ENCODE measurements around the gene ZNF277.

The ZNF277 gene

DNA sequence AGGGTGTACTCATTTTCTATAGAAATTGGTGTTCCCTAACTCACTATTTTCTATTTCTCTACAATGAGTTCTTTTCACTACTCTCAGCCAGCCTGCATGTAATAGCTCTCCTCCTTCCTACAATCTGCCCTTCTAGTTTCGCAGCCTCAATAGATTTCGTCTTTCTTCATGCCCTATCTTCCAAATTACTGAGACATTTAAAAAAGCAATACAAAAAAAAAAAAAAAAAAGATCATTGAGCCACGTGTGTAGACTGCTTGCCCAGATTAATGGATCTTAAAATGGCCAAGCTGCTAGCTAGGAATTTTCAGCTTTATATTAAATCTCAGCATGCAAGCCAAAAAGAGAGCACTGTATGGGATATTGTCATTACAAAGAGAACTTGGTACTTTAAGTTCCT is 55.5 kb downstream of the ZNF277 start:
- Histone ChIP-seq H3K27ac (ENCODE audit: low read length) (no peak overlapping the region), H3K9me3 (ENCODE audit: control insufficient read depth in 1 of 2, low read length in 2 of 2) (no peaks in the 10 kb centered on the region), H3K36me3 (ENCODE audit: control insufficient read depth in 1 of 2, insufficient read depth in 2 of 2, low read length in 2 of 2) (no peaks in the 10 kb centered on the region), H3K4me3 (ENCODE audit: low read depth in 1 of 2, low read length in 2 of 2) (no peak overlapping the region), H3K4me1 (ENCODE audit: control insufficient read depth in 1 of 2, insufficient read depth in 2 of 2, low read length in 2 of 2) (peaks cover 0 to 5% of the 10 kb centered on the region in 2 donors), H3K27me3 (ENCODE audit: low read depth, low read length) (no peaks in the 10 kb centered on the region)

DNA sequence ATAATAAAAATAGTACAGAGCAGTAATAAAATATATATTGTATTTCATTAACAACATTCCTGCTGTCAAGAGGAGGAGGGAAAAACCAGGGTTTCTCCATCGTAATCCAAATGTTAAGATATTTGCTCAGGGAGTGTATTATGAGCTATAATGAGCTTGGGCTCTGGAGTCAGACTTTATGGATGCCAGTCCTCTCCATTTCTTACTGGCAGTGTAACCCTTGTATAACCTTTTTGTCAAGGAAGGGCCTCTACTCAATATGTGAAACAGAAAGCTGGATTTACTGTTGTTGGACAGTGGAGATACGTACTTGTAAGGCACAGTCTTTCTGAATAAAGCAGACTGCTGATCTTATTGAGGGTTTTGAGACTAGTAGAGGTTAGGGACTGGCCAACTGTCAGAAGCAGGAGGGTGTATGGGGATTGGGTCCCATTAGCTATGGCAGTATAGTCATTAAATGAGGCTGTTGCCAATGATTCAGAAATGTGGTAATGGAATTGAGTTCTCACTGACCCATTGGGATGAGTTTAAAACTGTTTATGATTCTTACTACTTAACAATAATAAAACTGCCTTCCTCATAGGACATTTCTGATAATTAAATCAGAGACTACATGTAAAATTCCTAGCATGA is 56.5 kb downstream of the ZNF277 start:
- no peaks in the 10 kb centered on the region for H3K9me3 ChIP-seq (ENCODE audit: control insufficient read depth in 1 of 2, low read length in 2 of 2)
- no peaks in the 10 kb centered on the region for H3K27me3 ChIP-seq (ENCODE audit: low read depth, low read length)
- H3K4me1 ChIP-seq (ENCODE audit: control insufficient read depth in 1 of 2, insufficient read depth in 2 of 2, low read length in 2 of 2), result peaks cover 0 to 5% of the 10 kb centered on the region in 2 donors
- no peak overlapping the region for H3K27ac ChIP-seq (ENCODE audit: low read length)
- no peak overlapping the region for H3K4me3 ChIP-seq (ENCODE audit: low read depth in 1 of 2, low read length in 2 of 2)
- no peaks in the 10 kb centered on the region for H3K36me3 ChIP-seq (ENCODE audit: control insufficient read depth in 1 of 2, insufficient read depth in 2 of 2, low read length in 2 of 2)

DNA sequence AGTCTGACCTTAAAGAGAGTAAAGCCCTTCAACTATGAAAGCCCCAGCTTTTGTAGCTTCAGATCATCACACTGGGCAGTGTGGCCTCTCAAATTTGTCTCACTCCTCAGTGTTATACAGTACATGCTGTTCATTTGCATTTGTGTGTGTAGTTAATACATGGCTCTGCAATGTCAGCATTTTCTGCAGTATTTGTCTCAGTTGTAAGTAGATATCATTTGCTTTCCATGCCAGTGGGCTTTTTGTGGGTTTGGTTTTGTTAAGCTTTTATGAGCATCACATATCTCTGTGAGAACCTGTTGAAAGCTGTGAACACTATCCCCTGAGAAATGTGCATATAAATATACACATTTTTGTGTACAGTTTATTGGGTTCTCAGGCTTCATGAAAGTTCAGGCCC is 57.0 kb downstream of the ZNF277 start:
- Histone ChIP-seq H3K4me3 (ENCODE audit: low read depth in 1 of 2, low read length in 2 of 2) (no peak overlapping the region), H3K4me1 (ENCODE audit: control insufficient read depth in 1 of 2, insufficient read depth in 2 of 2, low read length in 2 of 2) (peaks cover 0 to 5% of the 10 kb centered on the region in 2 donors), H3K9me3 (ENCODE audit: control insufficient read depth in 1 of 2, low read length in 2 of 2) (no peaks in the 10 kb centered on the region), H3K27me3 (ENCODE audit: low read depth, low read length) (no peaks in the 10 kb centered on the region), H3K27ac (ENCODE audit: low read length) (no peak overlapping the region), H3K36me3 (ENCODE audit: control insufficient read depth in 1 of 2, insufficient read depth in 2 of 2, low read length in 2 of 2) (no peaks in the 10 kb centered on the region)

DNA sequence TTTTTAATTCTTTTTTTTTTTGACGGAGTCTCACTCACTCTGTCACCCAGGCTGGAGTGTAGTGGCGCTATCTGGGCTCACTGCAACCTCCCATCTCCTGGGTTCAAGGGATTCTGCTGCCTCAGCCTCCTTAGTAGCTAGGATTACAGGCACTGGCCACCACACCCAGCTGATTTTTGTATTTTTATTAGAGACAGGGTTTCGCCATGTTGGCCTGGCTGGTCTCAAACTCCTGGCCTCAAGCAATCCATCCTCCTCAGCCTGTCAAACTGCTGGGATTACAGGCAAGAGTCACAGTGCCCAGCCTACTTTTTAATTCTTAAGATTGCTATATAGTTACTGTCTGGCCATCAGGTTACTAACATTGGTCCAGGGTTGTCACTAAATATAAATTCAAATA is 59.6 kb downstream of the ZNF277 start:
- Histone ChIP-seq H3K27ac (ENCODE audit: low read length) (no peak overlapping the region), H3K9me3 (ENCODE audit: control insufficient read depth in 1 of 2, low read length in 2 of 2) (no peaks in the 10 kb centered on the region), H3K4me1 (ENCODE audit: control insufficient read depth in 1 of 2, insufficient read depth in 2 of 2, low read length in 2 of 2) (peaks cover 0 to 5% of the 10 kb centered on the region in 2 donors), H3K4me3 (ENCODE audit: low read depth in 1 of 2, low read length in 2 of 2) (no peak overlapping the region), H3K36me3 (ENCODE audit: control insufficient read depth in 1 of 2, insufficient read depth in 2 of 2, low read length in 2 of 2) (no peaks in the 10 kb centered on the region), H3K27me3 (ENCODE audit: low read depth, low read length) (no peaks in the 10 kb centered on the region)

DNA sequence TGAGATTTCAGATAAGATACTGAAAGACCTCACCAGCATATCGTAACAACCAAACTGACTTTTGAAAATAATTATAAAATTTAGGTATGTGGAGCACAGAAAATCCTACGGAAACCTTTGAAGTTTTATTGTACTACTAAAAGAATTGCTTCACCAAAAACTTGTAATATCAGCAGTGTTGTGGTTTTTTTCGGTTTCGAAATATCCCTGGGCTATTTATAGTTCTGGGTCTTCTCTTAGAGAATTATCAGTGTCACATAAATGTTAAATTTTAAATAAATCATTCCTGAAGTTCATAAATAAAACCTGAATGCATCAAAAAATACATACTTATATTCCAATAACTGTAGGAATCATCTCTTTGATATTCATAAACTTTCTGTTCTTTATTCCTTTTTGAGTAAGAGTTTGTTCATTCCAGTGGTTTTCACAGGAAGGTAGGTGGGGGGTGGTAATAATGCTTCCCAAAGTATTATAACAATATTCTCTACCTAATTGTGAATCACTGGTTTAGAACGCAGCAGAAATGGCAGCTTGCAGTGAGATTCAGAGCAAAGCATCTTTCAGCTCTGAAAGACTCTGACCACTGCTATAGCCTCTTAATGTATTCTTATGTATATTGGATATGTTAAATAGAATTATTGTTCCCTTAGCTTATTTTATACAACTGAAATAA is 60.2 kb downstream of the ZNF277 start:
- Histone ChIP-seq H3K4me1 (ENCODE audit: control insufficient read depth in 1 of 2, insufficient read depth in 2 of 2, low read length in 2 of 2) (peaks cover 0 to 5% of the 10 kb centered on the region in 2 donors), H3K27ac (ENCODE audit: low read length) (no peak overlapping the region)

DNA sequence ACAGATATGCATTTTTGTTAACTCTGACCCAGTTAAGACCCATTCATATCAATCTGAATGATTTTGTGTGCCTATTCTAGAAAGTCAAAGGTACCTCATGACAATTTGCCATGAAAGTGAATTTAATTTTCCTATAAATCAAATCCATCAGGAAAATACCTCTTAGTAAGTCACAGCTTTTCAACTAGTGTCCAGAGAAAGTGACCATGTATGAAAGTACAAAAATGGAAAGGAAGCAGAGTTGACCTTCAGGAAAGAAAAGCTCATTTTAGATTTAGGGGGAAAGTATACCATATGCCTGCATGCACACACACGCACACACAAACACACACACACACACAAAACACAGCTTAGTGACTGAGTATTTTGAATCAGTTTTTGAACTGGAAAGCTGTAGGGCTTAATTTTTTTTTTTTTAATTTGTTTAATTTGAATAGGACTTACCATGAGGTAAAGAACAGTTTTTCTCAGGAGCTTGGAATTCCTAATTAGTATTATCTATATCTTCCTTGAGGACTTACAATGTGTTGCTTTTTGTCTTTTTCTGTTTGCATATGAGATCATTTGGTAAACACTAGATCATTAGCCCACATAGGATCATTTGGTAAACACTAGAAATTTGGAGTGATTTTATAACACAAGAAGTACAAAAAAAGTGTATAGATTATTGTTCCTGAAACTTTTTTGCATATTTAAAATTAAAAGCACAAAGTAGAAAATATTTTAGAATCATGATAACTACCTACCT is 61.6 kb downstream of the ZNF277 start:
- Histone ChIP-seq H3K4me3 (ENCODE audit: low read depth in 1 of 2, low read length in 2 of 2) (no peak overlapping the region), H3K36me3 (ENCODE audit: control insufficient read depth in 1 of 2, insufficient read depth in 2 of 2, low read length in 2 of 2) (no peaks in the 10 kb centered on the region), H3K4me1 (ENCODE audit: control insufficient read depth in 1 of 2, insufficient read depth in 2 of 2, low read length in 2 of 2) (peaks cover 0 to under 1% of the 10 kb centered on the region in 2 donors), H3K27me3 (ENCODE audit: low read depth, low read length) (no peaks in the 10 kb centered on the region), H3K9me3 (ENCODE audit: control insufficient read depth in 1 of 2, low read length in 2 of 2) (no peaks in the 10 kb centered on the region), H3K27ac (ENCODE audit: low read length) (no peak overlapping the region)

More for the DNA sequence above, 60.2 kb downstream of the ZNF277 start:
- H3K27me3 ChIP-seq (ENCODE audit: low read depth, low read length), result no peaks in the 10 kb centered on the region
- no peaks in the 10 kb centered on the region for H3K36me3 ChIP-seq (ENCODE audit: control insufficient read depth in 1 of 2, insufficient read depth in 2 of 2, low read length in 2 of 2)
- no peaks in the 10 kb centered on the region for H3K9me3 ChIP-seq (ENCODE audit: control insufficient read depth in 1 of 2, low read length in 2 of 2)
- no peak overlapping the region for H3K4me3 ChIP-seq (ENCODE audit: low read depth in 1 of 2, low read length in 2 of 2)

DNA sequence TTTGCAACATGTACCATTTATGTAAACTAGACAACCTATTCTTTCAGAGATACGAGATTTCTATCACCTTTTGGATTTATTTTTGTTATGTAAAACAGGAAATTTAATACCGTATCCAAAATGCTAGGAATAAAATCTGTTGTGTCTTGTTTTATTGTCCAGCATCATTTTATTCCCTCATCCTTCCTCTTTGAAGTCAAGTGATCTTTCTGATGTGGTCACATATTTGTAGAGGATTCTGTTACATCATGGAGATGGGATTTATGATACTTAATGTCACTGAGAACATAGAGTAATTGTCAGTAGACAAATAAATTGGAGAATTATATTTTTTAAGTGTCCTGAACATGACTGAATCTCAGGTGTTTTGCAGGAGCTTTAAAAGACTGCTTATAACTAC is 64.7 kb downstream of the ZNF277 start:
- H3K27ac ChIP-seq (ENCODE audit: low read length), result no peak overlapping the region
- no peaks in the 10 kb centered on the region for H3K36me3 ChIP-seq (ENCODE audit: control insufficient read depth in 1 of 2, insufficient read depth in 2 of 2, low read length in 2 of 2)
- no peaks in the 10 kb centered on the region for H3K9me3 ChIP-seq (ENCODE audit: control insufficient read depth in 1 of 2, low read length in 2 of 2)
- H3K27me3 ChIP-seq (ENCODE audit: low read depth, low read length), result no peaks in the 10 kb centered on the region
- no peaks in the 10 kb centered on the region for H3K4me1 ChIP-seq (ENCODE audit: control insufficient read depth in 1 of 2, insufficient read depth in 2 of 2, low read length in 2 of 2)
- H3K4me3 ChIP-seq (ENCODE audit: low read depth in 1 of 2, low read length in 2 of 2), result no peak overlapping the region

DNA sequence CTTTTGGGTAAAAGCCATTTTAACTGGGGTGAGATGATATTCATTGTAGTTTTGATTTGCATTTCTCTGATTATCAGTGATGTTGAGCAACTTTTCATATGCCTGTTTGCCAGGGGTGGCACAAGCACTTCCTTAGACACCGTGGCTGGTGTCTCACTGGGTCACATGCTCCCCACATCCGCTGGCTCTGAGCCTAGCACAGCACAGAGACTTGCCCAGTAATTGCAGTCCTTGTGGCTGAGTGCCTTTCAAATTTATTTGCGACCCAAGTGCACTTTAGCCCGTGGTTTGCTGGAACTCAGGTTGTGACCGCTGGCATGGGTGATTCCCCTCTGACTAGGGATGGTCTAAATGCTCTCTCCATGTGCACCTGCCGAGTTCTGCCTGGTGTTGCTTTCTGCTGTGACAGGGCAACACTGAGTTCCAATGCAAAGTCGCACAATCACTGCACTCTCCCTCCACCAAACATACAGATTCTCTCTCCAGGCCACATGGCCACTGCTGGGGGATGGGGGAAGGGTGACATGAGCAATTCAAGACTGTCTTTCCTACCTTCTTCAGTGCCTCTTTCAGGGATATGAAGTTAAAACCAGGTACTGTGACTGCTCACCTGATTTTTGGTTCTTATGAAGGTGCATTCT is 66.5 kb downstream of the ZNF277 start:
- Histone ChIP-seq H3K9me3 (ENCODE audit: control insufficient read depth in 1 of 2, low read length in 2 of 2) (no peaks in the 10 kb centered on the region), H3K4me3 (ENCODE audit: low read depth in 1 of 2, low read length in 2 of 2) (no peak overlapping the region), H3K36me3 (ENCODE audit: control insufficient read depth in 1 of 2, insufficient read depth in 2 of 2, low read length in 2 of 2) (no peaks in the 10 kb centered on the region), H3K27ac (ENCODE audit: low read length) (no peak overlapping the region), H3K27me3 (ENCODE audit: low read depth, low read length) (no peaks in the 10 kb centered on the region), H3K4me1 (ENCODE audit: control insufficient read depth in 1 of 2, insufficient read depth in 2 of 2, low read length in 2 of 2) (no peaks in the 10 kb centered on the region)

DNA sequence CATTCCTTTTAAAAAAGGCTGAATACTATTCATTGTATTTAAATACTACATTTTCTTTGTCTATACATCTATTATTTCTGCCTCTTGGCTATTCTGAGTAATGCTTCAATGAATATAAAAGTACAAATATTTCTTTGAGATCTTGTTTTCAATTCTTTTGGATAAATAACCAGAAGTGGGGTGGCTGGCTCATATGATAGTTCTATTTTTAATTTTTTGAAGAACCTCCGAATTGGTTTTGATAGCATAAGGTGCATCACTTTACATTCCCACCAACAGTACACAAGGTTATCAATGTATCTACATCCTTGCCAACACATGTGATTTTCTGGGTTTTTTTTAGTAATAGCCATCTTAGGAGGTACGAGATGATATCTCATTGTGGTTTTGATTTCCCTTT is 72.5 kb downstream of the ZNF277 start:
- Histone ChIP-seq H3K27ac (ENCODE audit: low read length) (no peak overlapping the region), H3K27me3 (ENCODE audit: low read depth, low read length) (no peaks in the 10 kb centered on the region), H3K4me1 (ENCODE audit: control insufficient read depth in 1 of 2, insufficient read depth in 2 of 2, low read length in 2 of 2) (no peaks in the 10 kb centered on the region), H3K9me3 (ENCODE audit: control insufficient read depth in 1 of 2, low read length in 2 of 2) (no peaks in the 10 kb centered on the region), H3K4me3 (ENCODE audit: low read depth in 1 of 2, low read length in 2 of 2) (no peak overlapping the region), H3K36me3 (ENCODE audit: control insufficient read depth in 1 of 2, insufficient read depth in 2 of 2, low read length in 2 of 2) (no peaks in the 10 kb centered on the region)

DNA sequence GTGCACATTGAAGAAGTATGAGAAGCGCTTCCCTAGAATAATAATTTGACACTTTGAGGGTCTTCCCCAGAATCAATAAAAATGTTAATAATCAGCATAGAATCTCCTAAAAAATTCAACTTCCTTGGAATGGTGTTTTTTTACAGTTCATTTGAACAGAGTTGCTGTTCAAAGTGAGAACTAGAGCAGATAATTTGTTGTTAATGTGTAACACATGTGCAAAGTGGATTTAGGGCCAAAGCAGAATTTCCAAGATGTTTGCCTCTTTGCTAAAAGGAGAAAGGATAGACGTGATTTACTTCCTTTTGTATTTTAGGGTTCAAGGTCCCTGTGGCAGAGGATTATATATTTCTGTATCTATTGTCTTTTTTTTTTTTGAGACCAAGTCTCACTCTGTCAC is 73.8 kb downstream of the ZNF277 start:
- Histone ChIP-seq H3K36me3 (ENCODE audit: control insufficient read depth in 1 of 2, insufficient read depth in 2 of 2, low read length in 2 of 2) (no peaks in the 10 kb centered on the region), H3K4me1 (ENCODE audit: control insufficient read depth in 1 of 2, insufficient read depth in 2 of 2, low read length in 2 of 2) (no peaks in the 10 kb centered on the region), H3K9me3 (ENCODE audit: control insufficient read depth in 1 of 2, low read length in 2 of 2) (no peaks in the 10 kb centered on the region), H3K27ac (ENCODE audit: low read length) (no peak overlapping the region), H3K27me3 (ENCODE audit: low read depth, low read length) (no peaks in the 10 kb centered on the region), H3K4me3 (ENCODE audit: low read depth in 1 of 2, low read length in 2 of 2) (no peak overlapping the region)

DNA sequence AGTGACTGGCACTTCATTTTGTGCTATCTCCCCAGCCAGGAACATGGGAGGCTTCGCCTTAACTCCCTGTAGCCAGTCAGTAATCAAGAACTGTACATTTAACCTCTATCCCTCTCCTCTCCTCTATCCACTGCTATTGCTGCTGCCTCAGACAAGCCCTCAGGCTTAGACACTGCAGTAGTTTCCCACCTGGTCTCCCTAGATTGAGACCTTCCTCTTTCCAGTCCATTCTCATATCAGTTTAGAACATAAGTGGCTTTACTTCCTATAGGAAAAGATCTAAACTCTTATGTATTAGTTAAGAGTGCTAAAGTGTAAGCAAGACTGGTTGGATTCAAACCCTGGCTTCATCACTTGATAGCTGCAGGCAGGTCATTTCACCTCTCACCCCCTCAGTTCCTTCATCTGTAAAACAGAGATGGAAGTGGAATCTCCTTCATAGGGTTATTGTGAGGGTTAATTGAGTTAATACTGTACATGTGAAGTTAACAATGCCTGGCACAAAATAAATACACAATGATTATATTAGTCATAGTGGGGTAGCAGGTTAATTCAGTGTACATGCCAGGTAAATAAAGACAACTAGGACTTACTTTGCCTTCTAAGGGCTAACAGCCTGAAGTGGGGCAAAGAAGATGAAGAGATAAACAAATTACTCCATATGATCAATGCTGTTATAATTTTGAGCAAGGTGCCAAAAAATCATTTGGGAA is 76.1 kb downstream of the ZNF277 start:
- Histone ChIP-seq H3K4me1 (ENCODE audit: control insufficient read depth in 1 of 2, insufficient read depth in 2 of 2, low read length in 2 of 2) (no peaks in the 10 kb centered on the region), H3K4me3 (ENCODE audit: low read depth in 1 of 2, low read length in 2 of 2) (no peak overlapping the region), H3K36me3 (ENCODE audit: control insufficient read depth in 1 of 2, insufficient read depth in 2 of 2, low read length in 2 of 2) (no peaks in the 10 kb centered on the region), H3K27me3 (ENCODE audit: low read depth, low read length) (no peaks in the 10 kb centered on the region), H3K9me3 (ENCODE audit: control insufficient read depth in 1 of 2, low read length in 2 of 2) (no peaks in the 10 kb centered on the region), H3K27ac (ENCODE audit: low read length) (no peak overlapping the region)

All from muscle layer of duodenum (tissue), 2 donors.